ENCODE data around the gene ASPA.

ASPA gene

GRCh38 chr17:3535253-3535995, 59.6 kb downstream of the ASPA start:
- DNase-seq (ENCODE audit: low read depth): peak; percentile 7

DNA sequence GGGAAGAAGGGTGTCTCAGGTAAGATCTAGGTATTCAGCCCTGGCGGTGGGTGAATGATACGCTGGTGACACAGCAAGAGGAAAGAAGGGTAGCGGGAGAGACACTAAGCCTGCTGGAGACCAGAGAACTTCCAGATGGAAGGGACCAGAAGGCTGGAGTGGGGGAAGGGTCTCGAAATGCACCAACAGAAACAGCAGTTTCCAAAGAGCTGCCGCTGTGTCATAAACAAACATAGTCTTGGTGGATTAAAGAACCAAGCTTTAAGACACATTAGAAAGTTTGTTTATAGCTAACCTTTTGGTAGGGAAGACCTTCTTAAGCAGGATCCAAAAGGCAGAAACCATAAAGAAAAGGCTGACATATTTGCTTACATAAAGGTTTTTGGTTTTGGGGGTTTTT, 60.9 kb downstream of the ASPA start:
- no peak for DNase-seq (ENCODE audit: low read depth)

DNA sequence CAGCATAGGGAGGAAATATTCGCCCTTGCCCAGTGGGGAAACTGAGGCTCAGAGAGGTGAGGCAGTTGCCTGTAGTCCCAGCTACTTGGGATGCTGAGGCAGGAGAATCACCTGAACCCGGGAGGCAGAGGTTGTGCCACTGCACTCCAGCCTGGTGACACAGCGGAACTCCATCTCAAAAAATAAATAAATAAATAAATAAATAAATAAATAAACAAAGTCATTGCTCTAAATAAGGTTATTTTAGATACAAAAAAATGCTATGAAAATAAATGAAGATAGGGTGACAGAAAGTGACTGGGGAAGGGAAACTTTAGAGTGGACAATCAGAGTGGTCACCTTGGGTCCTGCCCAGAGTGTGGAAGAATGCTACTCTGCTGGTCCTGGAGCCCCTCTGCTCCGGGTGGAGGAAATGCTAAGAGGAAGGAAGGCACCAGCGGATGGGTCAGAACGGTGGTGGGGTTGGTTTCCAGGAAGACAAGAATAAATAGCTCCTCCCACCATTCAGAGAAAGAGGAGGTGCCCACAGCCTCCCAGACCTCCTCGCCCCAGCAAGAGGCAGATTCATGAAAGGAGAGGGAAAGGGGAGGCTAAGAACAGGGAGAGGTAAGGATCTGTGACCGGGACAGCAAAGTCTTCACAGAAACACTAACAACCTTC, 64.2 kb downstream of the ASPA start:
- DNase-seq (ENCODE audit: low read depth): no peak

DNA sequence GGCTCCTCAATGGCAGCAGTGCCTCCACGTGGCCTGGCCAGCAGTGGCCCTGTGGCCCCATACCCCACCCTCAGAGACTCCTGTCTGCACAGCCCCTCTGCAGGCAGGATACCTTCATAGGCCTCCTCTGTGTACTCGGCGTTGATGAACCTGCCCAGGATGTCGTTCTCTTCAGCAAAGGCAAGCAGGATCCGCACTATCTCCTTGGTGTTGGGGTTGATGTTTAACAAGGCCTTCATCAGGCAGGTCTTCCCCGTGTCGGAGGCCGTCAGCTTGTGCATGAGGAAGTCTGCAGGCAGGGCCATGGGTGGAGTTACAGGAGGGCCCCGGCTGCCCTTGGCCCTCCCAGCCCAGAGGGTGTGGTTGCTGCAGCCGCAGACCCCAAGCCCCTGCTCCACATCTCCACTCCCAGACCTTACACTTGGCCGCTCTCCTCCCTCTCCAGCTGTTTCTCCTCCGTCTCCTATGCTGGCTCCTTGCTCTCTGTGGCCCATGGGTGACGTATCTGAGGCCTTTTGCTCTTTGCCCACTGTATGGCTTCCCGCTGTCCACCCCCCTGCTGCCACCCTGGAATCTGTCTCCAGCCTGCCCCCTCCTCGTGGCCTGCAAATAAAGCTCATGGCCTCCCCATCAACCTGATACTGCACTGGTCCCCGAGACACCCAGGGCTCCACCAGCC, 66.8 kb downstream of the ASPA start:
- no peak for DNase-seq (ENCODE audit: low read depth)

DNA sequence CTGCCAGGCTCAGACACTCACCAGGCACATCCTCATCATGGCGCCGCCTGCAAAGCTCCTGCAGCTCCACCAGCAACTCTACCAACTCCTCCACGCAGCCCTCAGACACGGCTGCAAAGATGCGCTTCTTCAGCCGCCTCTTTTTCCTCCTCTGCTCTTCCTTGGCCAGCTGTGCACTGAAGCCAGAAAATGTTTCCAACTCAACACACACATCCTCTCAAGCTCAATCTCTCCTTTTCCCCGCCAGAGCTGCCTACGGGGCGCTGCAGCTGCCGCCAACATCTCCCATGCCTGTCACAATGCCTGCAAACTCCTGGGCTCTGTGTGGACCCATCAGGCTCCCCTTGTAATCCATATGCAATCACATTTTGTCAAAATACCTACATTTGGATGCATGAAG, 67.7 kb downstream of the ASPA start:
- DNase-seq (ENCODE audit: low read depth): no peak

GRCh38 chr17:3544365-3544764, 68.6 kb downstream of the ASPA start:
- DNase-seq (ENCODE audit: low read depth): no peak

GRCh38 chr17:3545151-3545550, 69.4 kb downstream of the ASPA start:
- no peak for DNase-seq (ENCODE audit: low read depth)

DNA sequence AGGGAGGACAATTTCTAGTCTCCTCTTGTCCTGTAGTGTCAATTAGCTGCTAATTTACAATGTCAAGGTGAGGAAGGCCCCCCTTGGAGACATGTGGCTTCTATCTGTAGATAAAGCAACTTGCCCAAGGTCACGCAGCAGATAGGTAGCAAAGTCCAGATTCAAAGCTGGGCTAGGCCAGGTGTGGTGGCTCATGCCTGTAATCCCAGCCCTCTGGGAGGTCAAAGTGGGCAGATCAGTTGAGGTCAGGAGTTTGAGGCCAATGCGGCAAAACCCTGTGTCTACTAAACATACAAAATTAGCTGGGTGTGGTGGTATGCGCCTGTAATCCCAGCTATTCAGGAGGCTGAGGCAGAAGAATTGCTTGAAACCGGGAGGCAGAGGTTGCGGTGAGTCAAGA, 70.7 kb downstream of the ASPA start:
- no peak for DNase-seq (ENCODE audit: low read depth)

GRCh38 chr17:3546997-3547396, 71.2 kb downstream of the ASPA start:
- no peak for DNase-seq (ENCODE audit: low read depth)

- DNase-seq (ENCODE audit: low read depth): no peak
These were observed 71.8 kb downstream of the ASPA start for GRCh38 chr17:3547628-3548027.

GRCh38 chr17:3549610-3550162, 73.9 kb downstream of the ASPA start:
- DNase-seq (ENCODE audit: low read depth): no peak

DNA sequence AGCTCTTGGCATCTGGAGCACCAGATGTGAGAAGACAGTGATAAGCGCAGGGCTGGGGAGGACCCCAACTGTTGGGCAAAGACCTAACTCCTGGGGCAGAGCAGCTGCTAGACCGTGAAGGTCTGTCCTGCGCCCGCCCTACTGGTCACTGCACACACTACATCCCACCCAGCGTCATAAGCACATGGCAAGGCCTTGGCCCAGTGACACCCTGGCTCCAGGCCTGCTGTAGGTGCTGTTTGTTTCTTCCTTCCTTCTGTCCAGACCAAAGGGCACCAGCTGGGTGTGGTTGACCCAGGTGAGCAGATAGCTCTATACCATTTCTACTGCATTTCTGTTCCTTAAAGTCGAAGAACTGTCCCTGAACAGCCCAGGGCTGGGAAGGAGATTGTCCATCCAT, 75.4 kb downstream of the ASPA start:
- no peak for DNase-seq (ENCODE audit: low read depth)

DNA sequence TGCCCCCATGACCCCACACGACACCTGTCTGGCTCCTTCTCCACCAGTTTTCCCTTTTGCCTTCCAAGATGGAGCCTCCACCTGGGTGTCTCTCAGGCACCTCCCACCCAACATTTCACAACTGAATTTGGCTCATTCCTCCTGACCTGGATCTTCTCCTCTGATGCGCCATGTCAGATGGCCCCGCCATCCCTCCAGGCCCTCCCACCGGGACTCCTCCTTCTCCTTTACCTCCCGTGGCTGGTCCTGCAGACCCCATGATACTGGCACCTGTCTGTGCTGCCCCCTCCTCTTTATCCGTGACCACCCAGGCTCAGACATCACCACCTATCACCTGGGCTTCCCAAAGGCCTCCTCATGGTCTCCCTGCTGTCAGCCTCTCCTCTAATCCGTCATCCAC, 77.1 kb downstream of the ASPA start:
- no peak for DNase-seq (ENCODE audit: low read depth)

All from activated gamma-delta T cell treated with anti-CD3 and anti-CD28 coated beads, Interleukin-2, amount 50 U/mL, for 16 hours (primary cell).